NCI-H2107 (cell line): ENCODE results near the gene SUCO.

Experiments used
- DNase-seq: peaks from one replicate; lab custom pipeline; 2025; lab: John Stamatoyannopoulos, UW

Gene SUCO

DNA sequence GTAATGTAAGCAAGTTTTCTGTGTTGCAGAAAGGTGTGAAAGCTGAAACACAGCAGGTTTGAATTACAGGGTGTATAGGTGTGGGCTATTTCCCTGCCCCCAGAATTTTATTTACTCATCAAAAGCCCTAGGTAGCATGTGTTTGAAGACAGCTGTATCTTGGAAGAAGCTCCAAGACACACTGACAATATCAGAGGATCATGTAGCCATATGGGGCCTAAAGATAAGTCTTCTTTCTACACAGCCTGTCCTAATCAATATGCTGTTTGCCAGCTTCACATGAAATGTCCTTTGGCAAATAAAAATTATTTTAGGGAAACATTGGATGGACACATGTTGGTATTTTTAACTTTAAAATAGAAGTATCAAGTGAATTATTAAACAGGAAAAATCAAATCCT lies 17.5 kb upstream of the SUCO start:
- DNase-seq = no peak

GRCh38 chr1:172515927-172516326 lies 17.0 kb upstream of the SUCO start:
- DNase-seq = no peak

GRCh38 chr1:172517081-172517480 lies 15.9 kb upstream of the SUCO start:
- DNase-seq = no peak

DNA sequence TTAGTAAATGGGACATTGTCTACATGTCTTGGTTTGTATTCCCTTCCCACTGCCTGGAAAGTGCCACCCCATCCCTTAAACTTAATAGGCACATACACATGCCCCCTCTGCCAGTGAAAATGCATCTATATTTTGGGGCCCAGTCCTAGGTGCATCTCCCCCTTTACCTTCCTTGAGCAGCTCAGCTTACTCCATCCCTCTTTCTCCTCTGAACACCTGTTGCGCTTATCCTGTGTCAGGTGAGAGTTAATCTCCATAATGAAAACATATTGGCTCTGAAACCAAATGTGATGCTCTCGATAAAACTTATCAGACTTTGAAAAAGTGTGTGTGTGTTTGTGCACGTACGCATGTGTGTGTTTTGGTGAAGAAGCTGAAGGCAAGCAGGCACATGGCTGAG lies 15.4 kb upstream of the SUCO start:
- DNase-seq = no peak

DNA sequence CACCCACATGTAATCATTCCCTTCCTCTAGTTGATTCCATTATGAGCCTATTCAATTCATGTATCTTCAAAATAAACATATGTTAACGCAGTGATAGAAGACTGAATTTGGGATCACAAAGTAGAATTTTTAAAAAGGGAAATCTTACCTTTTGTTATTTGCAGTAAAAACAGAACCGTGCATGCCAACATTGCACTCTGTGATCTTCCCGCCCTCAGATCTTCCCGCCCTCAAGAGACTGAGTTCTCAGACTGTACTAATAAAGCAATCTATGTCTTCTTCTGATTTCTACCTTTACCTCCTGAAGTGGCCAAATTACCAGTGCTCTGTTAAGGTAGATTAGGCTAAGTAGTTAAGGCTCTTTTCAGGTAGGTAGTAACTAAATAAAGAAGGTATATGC lies 3.6 kb upstream of the SUCO start:
- no peak for DNase-seq

DNA sequence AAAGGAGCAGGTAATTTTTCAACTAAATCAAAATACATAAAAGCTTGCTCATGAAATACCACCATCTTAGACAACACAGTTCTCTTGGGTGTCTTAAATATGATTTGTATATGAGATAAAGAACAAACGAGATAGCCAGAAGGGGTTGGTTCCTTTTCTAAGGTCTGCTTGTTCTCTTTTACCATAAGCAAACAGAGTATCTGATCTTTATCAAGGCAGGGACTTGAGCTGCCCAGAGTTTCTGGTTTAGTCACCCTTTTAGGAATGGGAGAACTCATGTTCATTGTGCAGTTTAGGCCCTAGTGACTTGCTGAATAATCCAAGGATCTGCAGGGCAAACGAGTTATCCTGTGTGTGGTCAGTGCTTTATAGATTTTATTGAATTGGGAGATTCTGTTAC lies 3.0 kb upstream of the SUCO start:
- DNase-seq = no peak

DNA sequence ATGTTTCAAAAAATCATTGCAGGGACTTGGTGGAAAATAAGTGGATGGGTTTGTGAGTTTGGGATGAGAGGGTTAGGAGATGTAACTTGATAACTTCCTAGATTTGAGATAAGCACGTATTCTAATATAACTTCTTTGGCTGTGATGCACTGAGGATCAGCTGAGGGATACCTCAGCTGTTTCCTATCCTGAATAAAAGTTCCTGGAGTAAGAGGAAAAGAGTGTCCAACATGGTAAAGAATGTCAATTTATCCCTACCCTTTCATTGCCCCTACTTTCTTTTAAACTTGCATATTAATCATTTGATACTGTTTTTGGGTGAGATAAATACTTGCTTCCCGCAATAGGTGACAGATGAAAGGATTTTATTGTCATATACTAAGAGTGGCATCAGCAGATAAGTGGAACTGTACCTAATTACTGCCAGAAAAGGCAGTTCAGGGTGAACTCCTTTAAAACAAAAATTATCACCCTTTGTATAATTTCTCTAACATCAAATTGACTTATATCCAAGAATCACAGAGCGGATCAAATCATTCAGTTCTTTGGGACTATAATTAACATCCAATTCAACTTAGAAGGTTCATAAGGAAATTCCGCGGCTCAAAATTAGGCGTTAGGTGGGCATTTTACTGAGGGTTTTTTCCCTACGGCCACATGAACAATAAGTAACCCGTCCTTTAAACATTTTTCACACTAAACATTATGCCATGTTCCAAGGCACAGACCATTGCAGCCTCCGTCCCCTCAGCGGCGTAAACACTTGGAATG lies 1.4 kb upstream of the SUCO start:
- no peak for DNase-seq

DNA sequence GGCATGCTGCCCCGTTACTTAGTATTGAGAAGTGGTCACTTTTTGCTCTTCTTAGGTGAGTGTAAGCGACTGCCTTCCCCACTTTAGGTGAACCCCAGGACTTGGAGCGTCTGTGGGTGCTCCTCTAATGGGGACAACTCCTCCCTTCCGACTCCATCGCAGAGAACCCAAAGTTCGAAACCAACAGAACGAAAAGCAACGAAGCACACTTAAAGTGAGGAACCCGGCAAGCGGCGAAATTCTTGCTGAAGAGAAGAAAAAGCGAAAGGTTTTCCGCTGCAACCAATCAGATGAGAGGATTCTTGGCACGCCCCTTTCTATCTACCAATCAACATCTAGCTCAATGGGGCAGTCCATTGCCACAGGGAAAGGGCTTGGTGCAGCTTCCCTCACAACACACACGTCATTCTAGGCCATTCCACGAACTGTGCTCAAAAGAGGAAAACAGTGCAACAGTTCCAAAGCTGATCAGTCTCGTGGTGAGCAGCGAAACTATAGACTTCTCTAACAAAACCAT lies 709 bp upstream of the SUCO start:
- DNase-seq = peak; percentile 83

DNA sequence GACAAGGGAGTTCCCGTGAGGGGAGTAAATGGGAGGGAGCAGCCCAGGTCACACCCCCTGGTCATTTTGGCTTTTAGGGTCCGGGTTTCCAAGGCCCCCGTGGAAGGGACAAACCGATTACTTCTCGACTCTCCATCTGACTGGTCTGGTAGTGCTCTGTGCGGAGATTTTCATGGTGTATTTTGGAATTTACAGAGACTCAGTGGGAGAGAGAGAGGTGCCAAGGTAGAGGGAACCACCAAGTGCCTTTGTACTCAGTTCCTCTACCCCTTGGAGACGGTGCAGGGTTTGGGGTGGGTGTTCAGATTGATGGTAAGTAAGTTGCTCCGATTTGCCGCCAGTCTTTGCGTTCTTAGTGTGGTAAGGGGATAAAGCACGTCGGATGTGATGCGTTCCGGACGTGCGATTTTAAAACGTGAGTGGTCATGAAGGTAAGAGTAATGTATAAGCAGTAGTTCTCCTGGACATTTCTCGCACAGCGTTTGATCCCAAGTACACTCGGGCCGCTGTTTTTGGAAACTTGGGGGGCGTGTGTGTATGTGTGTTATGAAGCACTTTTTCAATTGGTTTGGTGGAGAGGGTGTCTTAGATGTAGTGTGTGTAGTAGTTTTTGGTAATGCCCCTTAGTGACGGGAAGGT lies 682 bp downstream of the SUCO start:
- DNase-seq = no peak

- no peak for DNase-seq
Measured at GRCh38 chr1:172536256-172536655, 3.3 kb downstream of the SUCO start.

DNA sequence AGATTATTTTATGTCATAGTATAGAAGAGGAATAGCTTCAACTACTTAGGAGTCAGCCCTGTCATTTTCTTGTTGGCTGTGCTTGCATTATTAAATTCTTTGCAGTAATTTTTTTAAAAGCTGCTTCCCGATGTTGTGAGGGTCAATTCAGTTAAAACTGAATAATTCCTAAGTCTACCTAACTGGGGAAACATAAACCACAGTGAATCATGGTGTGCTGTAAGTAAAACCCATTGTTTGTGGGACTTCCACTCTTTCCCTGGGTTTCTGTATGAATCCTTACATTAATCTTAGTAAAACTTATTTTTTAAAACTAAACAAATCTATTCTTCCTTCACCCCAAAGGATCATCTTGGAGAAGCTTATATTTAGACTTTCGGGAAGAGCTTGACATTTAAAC lies 4.4 kb downstream of the SUCO start:
- no peak for DNase-seq

GRCh38 chr1:172537827-172538391 lies 5.0 kb downstream of the SUCO start:
- no peak for DNase-seq

DNA sequence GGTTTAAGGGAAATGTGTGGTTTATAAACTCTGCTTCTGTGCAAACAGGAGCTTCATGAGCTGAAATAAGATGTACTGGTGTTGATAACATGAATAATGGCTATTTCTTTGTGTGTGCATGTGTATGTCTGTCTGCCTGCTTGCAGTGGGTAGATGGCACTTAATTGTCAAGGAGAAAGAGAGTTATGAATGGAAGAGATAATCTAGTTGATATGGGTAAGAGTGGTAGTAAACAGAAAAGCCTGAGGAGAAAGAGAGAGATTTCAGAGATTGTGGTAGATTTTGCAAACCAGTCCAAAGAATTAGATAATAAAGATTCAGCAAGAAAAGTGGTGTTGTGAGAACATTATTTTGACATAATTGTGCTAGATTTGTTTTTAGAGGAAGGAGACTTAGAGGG lies 7.7 kb downstream of the SUCO start:
- DNase-seq = no peak

- no peak for DNase-seq
Measured at GRCh38 chr1:172544481-172545104, 11.6 kb downstream of the SUCO start.

GRCh38 chr1:172545396-172546004 lies 12.6 kb downstream of the SUCO start:
- DNase-seq = no peak

DNA sequence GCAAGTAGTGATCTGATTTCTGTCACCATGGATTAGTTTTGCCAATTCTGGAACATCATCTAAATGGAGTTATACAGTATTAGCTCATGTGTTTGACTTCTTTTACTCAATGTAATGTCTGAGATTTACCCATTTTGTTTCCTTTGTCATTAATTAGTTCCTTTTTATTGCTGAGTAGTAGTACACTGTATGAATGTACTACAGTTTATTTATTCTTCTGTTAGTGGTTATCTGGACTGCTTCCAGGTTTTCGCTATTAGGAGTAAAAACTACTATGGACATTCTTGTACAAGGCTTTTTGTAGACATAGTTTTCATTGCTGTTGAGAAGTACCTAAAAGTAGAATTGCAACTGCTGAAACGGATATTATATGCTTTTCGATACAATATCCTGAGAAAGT lies 14.1 kb downstream of the SUCO start:
- no peak for DNase-seq

DNA sequence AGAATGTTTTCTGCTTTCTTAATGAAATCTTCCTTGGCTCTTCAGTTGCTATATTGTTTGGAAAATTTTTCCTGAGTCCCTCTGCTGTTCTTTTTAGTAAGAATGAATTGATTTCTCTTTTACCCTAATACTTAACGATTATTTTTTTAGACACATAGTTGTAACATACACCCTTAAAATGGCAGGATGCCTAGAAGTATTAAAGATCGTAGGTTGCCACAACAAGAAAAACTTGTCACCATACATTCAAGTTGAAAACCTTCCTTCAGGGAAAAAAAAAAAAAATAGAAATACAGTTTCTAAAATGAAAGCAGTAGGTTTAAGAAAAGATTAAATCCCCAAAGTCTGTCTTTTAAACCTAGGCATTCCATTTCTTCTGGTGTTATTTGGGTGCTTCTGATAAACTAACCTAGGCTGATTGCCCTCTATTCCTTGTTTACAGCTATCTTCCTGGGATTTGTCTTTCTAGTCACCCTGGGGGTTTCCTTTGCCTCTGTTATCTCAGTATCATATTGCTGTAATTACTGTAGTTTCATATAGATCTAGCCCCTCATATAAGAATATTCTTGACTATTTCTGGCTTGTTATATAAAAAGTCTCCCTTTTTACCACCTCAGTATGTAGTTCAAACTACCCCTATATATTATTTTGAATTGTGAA lies 16.8 kb downstream of the SUCO start:
- DNase-seq = no peak

GRCh38 chr1:172551279-172551678 lies 18.3 kb downstream of the SUCO start:
- DNase-seq = no peak

- DNase-seq = no peak
Measured at GRCh38 chr1:172554915-172555314, 22.0 kb downstream of the SUCO start.

- no peak for DNase-seq
Measured at GRCh38 chr1:172556461-172556860, 23.5 kb downstream of the SUCO start.

DNA sequence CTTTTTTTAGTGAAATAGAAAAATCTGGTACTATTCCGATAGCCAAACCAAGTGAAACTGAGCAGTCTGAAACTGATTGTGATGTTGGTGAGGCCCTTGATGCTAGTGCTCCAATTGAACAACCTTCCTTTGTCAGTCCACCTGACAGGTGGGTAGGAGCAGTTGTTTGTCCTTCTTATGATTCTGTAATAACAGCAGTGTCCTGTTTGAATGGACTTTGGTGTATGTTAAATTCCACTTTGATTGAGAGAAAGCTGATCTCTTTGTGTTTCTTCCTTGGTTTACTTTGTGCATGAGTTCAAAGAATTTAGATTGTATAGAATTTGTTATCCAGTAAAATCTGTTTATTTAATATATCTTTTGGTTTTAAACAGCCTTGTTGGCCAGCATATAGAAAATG lies 24.3 kb downstream of the SUCO start:
- no peak for DNase-seq
